Activated CD4-positive, alpha-beta T cell treated with anti-CD3 and anti-CD28 coated beads for 36 hours (primary cell): ENCODE results near the gene GGNBP2. TPM values are rescaled to one million over a fixed set of nuclear protein-coding genes. Genes with fewer than 3 reads are reported as not detected.
"Not testable (repeated sequence)": the region's sequence is repeated elsewhere in the genome, so short reads cannot be mapped to it uniquely, and the experiment has no call there.

Experiments used
- ATAC-seq: fragments of 200-7000 bp; cut with Tn5 transposase; one replicate; pipeline ENCODE4 v1.10.0; 2021; ENCODE audit warnings: mild to moderate bottlenecking, moderate library complexity
- CTCF ChIA-PET: fragments of 350-600 bp; sonication (Branson Sonifier 250); formaldehyde crosslinking; loops from one replicate; lab custom pipeline; 2021; ENCODE audit warnings: antibody characterized with exemption; lab: Charles Lee
- POLR2A ChIA-PET: fragments of 350-600 bp; sonication (Branson Sonifier 250); formaldehyde crosslinking; loops from one replicate; lab custom pipeline; 2021; ENCODE audit warnings: antibody characterized with exemption, inconsistent platforms; lab: Charles Lee
- DNase-seq: peaks from one replicate; pipeline ENCODE4 v3.0.0-alpha.2; 2020
- H3K27ac Mint-ChIP-seq: one replicate; pipeline ENCODE4 v1.8.0; 2021; ENCODE audit warnings: mixed read lengths
- H3K27me3 Mint-ChIP-seq: one replicate; pipeline ENCODE4 v1.8.0; 2021; ENCODE audit warnings: mixed read lengths
- H3K36me3 Mint-ChIP-seq: one replicate; pipeline ENCODE4 v1.8.0; 2021; ENCODE audit warnings: low read depth, mixed read lengths
- H3K4me1 Mint-ChIP-seq: one replicate; pipeline ENCODE4 v1.8.0; 2021; ENCODE audit warnings: mixed read lengths
- H3K4me3 Mint-ChIP-seq: one replicate; pipeline ENCODE4 v1.8.0; 2021; ENCODE audit warnings: mild to moderate bottlenecking, moderate library complexity, mixed read lengths
- H3K9me3 Mint-ChIP-seq: one replicate; pipeline ENCODE4 v1.8.0; 2021; ENCODE audit warnings: low read depth, mixed read lengths
- intact Hi-C, 2 experiments: fragments of 100-400 bp; cut with DNase I in 1 of 2; cut with micrococcal nuclease in 1 of 2; formaldehyde crosslinking; loops; one replicate each; pipeline versions ENCODE4 v1.14.2 to v1.15.1; 2022 to 2024; cut with DNase I, micrococcal nuclease
- total RNA-seq, 2 experiments: library from RNA; stranded (reverse); gene quantifications; one replicate each; pipeline ENCODE4 v1.2.3, GENCODE V29; 2021

Gene GGNBP2
- total RNA-seq, 2 experiments from 2014 or later: 75.2 to 81.4 TPM

DNA sequence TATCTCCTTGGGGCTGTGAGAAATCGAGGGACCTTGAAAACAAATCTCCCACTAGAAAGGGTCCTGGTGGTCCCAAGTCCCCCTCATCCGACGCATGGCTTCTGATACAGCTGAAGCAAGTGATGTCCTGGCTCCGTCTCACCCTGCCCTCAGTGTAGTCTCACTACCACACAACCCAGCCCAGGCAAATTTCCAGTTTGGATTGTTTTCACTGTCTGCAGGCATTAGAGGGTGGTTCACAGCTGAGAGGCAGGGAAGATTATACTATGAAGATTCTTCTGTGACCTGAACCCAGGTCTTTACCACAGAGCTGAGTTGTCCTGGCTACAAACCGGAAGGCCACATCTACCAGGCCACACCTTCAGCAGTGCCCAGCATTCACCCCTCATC, 40.6 kb upstream of the GGNBP2 start:
- ChIA-PET POLR2A (no interaction called here), CTCF (interaction anchor here (0.6 kb wide), 1 partner anchor 11 kb away, joined by 3 read pairs; no protein-coding TSS in a partner anchor)
- intact Hi-C loops: no loop called here
- no peaks in the 10 kb centered on the region for H3K9me3 Mint-ChIP-seq
- no peak overlapping the region for H3K4me3 Mint-ChIP-seq
- H3K4me1 Mint-ChIP-seq: no peaks in the 10 kb centered on the region
- H3K27me3 Mint-ChIP-seq: no peaks in the 10 kb centered on the region
- no peak overlapping the region for H3K27ac Mint-ChIP-seq
- peaks cover 39% of the 10 kb centered on the region for H3K36me3 Mint-ChIP-seq
- DNase-seq (no peak), ATAC-seq (no peak)

DNA sequence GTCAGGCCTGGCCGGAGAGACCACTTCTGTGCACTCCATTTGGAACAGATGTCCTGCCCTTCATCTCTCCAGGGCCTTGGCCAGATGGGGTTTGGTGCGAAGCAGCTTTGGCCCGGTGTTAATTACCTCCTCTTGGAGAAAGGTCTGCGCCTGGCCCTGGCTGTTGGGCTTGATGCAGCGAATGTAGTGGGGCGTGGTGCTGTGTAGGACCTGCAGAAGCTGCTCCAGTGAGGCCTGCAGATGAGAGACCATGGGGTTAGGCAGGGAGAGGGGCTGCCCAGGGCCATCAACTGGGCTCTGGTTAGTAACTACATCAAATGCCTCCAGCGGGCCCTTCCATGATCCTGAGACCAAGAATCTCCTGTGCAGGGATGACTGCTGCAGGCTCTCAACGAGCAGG, 39.5 kb upstream of the GGNBP2 start:
- no peak for ATAC-seq
- H3K27ac Mint-ChIP-seq: no peak overlapping the region
- no peaks in the 10 kb centered on the region for H3K27me3 Mint-ChIP-seq
- no peak for DNase-seq
- peaks cover 47% of the 10 kb centered on the region for H3K36me3 Mint-ChIP-seq
- intact Hi-C loops: no loop called here
- POLR2A ChIA-PET: no interaction called here
- CTCF ChIA-PET: interaction anchor here (1.1 kb wide), 1 partner anchor 13 kb away, joined by 4 read pairs; no protein-coding TSS in a partner anchor
- no peaks in the 10 kb centered on the region for H3K9me3 Mint-ChIP-seq
- no peak overlapping the region for H3K4me3 Mint-ChIP-seq
- H3K4me1 Mint-ChIP-seq: no peaks in the 10 kb centered on the region

DNA sequence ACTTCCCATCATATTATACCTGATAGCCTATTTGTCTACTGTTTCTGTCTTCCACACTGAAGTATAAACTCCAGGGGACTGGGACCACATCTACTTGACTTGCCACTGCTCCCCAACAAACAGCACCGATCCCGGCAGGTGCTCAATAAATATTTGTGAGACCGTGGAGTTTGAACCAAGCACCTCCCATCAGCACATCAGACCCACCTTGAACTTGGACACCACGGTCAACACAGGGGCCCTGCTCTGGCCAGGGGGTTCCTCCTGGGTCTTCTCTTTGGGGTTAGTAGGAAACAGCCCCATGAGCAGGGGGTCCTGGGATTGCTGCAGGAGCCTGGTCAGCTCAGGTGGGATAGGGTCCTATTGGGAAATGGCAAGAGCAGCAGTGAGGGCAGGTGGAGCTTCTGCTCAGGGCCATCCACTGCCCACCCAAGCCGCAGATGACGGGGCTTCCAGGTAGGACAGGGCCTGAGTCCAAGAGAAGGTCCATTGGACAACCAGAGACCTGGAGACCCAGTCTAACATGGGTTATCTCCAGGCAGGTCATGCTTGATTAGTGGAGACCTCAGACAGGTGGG, 38.4 kb upstream of the GGNBP2 start:
- ATAC-seq (no peak), DNase-seq (no peak)
- H3K36me3 Mint-ChIP-seq: peaks cover 54% of the 10 kb centered on the region
- H3K4me3 Mint-ChIP-seq: no peak overlapping the region
- H3K27ac Mint-ChIP-seq: no peak overlapping the region
- H3K9me3 Mint-ChIP-seq: no peaks in the 10 kb centered on the region
- ChIA-PET POLR2A (no interaction called here), CTCF (interaction anchor here (1.1 kb wide), 1 partner anchor 15 kb away, joined by 4 read pairs; no protein-coding TSS in a partner anchor)
- no peaks in the 10 kb centered on the region for H3K4me1 Mint-ChIP-seq
- intact Hi-C loops: no loop called here
- H3K27me3 Mint-ChIP-seq: no peaks in the 10 kb centered on the region

DNA sequence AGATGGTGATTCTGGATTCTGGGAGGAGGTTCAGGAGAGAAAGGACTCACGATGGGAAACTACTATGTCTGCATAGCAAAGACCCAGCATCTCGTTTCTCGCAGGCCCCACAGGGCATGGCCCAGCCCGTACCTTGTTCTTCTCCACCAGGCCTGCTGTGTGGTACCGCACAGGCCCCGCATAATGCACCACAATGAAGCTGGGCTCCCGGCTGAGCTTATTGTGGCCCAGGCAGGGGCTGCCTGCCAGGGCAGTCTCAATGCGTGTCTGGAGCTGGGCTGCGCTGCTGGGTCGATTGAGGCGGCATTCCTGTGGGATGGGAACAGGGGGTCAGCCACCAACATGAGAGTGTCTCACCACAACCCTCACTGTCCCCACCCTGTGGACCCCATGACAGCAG, 37.9 kb upstream of the GGNBP2 start:
- intact Hi-C loops: no loop called here
- CTCF ChIA-PET: no interaction called here
- Mint-ChIP-seq H3K27me3 (no peaks in the 10 kb centered on the region), H3K36me3 (peaks cover 57% of the 10 kb centered on the region), H3K27ac (no peak overlapping the region), H3K4me1 (no peaks in the 10 kb centered on the region), H3K4me3 (no peak overlapping the region), H3K9me3 (no peaks in the 10 kb centered on the region)
- POLR2A ChIA-PET: no interaction called here
- no peak for DNase-seq
- ATAC-seq: no peak

DNA sequence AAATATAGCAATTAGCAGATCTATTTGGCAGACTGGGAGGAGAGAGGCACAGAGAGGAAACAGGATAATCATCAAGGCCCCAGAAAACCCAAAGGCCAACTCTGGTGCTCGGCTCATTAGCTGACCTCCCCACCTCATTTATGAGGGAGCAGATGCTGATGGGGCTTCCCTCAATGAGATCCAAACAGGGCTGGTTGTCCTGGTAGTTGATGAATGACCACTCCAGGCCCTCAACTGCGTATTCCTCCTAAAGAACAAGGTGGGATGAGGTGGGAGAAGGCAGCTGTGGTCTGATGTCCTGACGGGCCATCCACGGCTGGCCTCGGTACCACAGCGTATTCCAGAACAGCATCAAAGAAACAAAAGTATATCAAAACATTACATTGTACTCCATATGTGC, 37.5 kb upstream of the GGNBP2 start:
- intact Hi-C loops: no loop called here
- peaks cover 55% of the 10 kb centered on the region for H3K36me3 Mint-ChIP-seq
- ATAC-seq: no peak
- no peaks in the 10 kb centered on the region for H3K4me1 Mint-ChIP-seq
- H3K27ac Mint-ChIP-seq: no peak overlapping the region
- no peak for DNase-seq
- ChIA-PET CTCF (interaction anchor here (0.6 kb wide), 1 partner anchor 619 kb away, joined by 4 read pairs; no protein-coding TSS in a partner anchor), POLR2A (no interaction called here)
- H3K4me3 Mint-ChIP-seq: no peak overlapping the region
- H3K27me3 Mint-ChIP-seq: no peaks in the 10 kb centered on the region
- H3K9me3 Mint-ChIP-seq: no peaks in the 10 kb centered on the region

DNA sequence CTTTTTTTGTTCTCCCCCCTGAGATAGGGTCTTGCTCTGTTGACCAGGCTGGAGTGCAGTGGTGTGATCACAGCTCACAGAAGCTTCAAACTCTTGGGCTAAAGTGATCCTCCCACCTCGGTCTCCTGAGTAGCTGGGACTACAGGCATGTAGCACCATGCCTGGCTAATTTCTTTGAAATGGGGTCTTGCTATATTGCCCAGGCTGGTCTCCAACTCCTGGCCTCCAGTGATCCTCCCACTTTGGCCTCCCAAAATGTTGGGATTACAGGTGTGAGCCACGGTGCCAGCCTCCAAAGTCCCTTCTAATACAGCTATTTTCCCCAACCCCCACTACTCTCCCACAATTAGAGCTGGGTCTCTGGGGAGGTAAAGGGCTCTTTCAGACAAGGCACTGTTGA, 36.3 kb upstream of the GGNBP2 start:
- CTCF ChIA-PET: interaction anchor here (0.8 kb wide), 1 partner anchor 15 kb away, joined by 3 read pairs; no protein-coding TSS in a partner anchor
- DNase-seq: not testable (repeated sequence)
- peak overlapping the region; percentile 9 for H3K27ac Mint-ChIP-seq

DNA sequence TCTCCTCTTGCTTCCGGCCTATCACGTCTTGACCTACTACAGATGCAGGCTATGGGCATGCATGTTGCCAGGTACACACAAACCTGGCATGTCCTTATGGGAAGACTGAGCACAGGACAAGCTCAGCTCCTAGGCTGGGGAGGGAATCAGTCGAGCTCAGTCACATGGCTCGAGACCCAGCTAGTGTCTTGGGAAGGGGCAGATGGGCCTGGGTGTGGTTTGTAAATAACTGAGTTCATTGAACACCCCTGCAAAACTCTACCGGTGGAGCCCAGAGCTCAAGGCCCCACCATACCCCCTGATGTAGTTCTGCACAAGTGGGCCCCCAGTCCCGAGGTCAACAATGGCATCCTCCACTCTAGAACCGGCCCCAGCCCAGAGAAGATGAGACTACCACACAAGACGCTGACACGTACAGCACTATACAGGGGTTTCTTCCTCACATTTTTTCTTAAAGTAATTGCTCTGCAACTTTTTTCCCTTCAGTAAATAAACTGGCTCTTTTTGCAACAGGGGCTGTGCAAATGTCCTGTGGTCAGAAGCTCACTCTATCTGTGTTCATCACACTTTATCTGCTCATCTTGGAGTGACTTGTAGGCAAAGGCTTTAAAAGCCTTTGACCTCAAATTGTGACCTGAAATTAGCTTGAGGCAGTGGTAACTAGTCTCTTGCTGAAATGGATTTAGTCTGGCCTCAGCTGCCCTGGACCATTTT, 35.3 kb upstream of the GGNBP2 start:
- intact Hi-C loops: no loop called here
- H3K36me3 Mint-ChIP-seq: peaks cover 51% of the 10 kb centered on the region
- H3K4me3 Mint-ChIP-seq: no peak overlapping the region
- no peak overlapping the region for H3K27ac Mint-ChIP-seq
- H3K9me3 Mint-ChIP-seq: no peaks in the 10 kb centered on the region
- H3K27me3 Mint-ChIP-seq: no peaks in the 10 kb centered on the region
- no peaks in the 10 kb centered on the region for H3K4me1 Mint-ChIP-seq
- ChIA-PET CTCF (interaction anchor here (0.7 kb wide), 1 partner anchor 361 kb away, joined by 4 read pairs; no protein-coding TSS in a partner anchor), POLR2A (no interaction called here)
- ATAC-seq (no peak), DNase-seq (no peak)

More for the DNA sequence above, 36.3 kb upstream of the GGNBP2 start:
- POLR2A ChIA-PET, H3K4me1 Mint-ChIP-seq, H3K9me3 Mint-ChIP-seq, ATAC-seq, H3K27me3 Mint-ChIP-seq, intact Hi-C loops, H3K4me3 Mint-ChIP-seq: not testable (repeated sequence)
- H3K36me3 Mint-ChIP-seq: peaks cover 57% of the 10 kb centered on the region

DNA sequence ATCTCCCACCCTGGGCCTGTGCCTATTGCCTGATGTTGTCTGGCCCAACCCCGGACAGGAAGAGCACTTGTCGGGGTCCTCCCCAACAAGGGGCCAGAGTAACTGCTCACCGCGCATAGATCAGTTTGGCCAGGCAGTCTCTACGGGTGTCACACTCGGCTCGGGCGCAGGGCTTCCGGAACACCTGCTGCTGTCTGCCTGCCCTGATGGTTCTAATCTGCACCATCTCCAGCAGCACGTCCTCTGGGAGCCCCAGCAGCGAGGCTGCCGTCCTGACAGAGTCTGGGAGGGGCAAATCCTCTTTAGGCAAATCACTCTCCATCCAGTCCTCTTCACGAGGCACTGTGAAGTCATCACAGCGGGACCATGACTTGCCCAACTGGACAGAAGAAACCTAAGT, 34.1 kb upstream of the GGNBP2 start:
- Mint-ChIP-seq H3K36me3 (peaks cover 53% of the 10 kb centered on the region), H3K4me3 (no peak overlapping the region), H3K27me3 (no peaks in the 10 kb centered on the region), H3K4me1 (no peaks in the 10 kb centered on the region), H3K27ac (peak overlapping the region; percentile 6), H3K9me3 (no peaks in the 10 kb centered on the region)
- DNase-seq: no peak
- intact Hi-C loops: no loop called here
- CTCF ChIA-PET: no interaction called here
- POLR2A ChIA-PET: no interaction called here
- no peak for ATAC-seq

DNA sequence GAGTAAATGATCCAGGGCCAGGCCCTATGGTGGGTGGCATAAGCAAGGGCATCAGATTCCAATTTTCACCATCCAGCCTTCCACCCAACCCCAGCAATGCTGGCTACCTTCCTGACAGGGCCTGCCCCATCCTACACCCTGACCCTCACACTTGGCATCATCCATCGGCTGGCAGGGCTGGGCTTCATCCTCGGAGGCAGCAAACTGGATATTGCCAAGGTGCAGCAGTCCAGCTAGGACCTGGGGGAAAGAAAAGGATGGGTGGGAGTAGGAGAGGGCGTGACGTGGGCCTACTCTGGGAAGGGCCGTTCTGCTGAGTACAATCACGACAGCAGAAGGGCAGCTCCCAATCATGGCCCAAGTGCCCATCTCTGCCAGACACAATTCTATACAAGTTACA, 33.5 kb upstream of the GGNBP2 start:
- ChIA-PET CTCF (interaction anchor here (0.6 kb wide), 2 partner anchors 21 to 28 kb away, joined by 3 read pairs; no protein-coding TSS in a partner anchor), POLR2A (no interaction called here)
- Mint-ChIP-seq H3K9me3 (no peaks in the 10 kb centered on the region), H3K4me1 (no peaks in the 10 kb centered on the region), H3K4me3 (no peak overlapping the region), H3K36me3 (peaks cover 49% of the 10 kb centered on the region), H3K27ac (no peak overlapping the region), H3K27me3 (no peaks in the 10 kb centered on the region)
- ATAC-seq (no peak), DNase-seq (no peak)
- intact Hi-C loops: no loop called here

DNA sequence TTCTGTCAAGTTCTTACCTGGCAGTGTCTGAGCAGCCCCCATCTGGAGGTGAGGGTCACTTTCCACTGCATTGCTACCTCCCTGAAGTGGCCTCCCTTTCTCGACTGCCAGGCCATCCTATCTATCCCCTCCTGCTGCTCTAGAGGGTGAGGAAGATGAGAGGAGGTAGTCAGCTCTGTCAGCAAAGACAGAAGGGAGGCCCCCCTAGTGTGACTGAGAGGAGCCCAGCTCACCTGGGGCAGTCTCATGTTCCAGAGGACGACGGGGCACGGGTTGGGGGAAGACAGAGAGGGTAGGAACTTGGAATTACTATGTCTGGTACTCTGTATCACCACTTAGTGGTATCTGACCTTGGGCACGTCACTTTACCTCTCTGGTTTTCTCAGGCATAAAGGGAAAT, 32.1 kb upstream of the GGNBP2 start:
- H3K36me3 Mint-ChIP-seq: peaks cover 45% of the 10 kb centered on the region
- DNase-seq (no peak), ATAC-seq (no peak)
- no peaks in the 10 kb centered on the region for H3K4me1 Mint-ChIP-seq
- no peak overlapping the region for H3K4me3 Mint-ChIP-seq
- intact Hi-C loops: no loop called here
- H3K27ac Mint-ChIP-seq: no peak overlapping the region
- no peaks in the 10 kb centered on the region for H3K27me3 Mint-ChIP-seq
- H3K9me3 Mint-ChIP-seq: no peaks in the 10 kb centered on the region
- ChIA-PET POLR2A (no interaction called here), CTCF (no interaction called here)

DNA sequence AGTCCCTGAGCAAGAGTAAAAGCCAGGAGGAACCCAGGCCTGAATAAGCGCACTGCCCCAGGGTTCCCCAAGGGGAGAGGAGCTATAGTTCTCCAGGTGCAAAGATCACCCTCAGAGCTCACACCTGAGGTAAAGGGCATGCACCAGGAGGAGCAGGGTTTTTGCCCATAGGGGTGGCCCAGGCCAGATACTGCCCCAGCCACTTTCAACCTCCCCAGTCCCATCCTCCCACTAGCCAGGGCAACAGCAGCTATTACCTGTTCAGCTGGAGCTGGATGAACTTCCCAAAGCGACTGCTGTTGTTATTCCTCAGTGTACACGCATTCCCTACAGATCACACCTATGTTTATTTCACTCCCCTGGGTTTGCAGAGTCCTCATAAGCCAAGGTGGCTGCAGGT, 29.9 kb upstream of the GGNBP2 start:
- Mint-ChIP-seq H3K9me3 (no peaks in the 10 kb centered on the region), H3K27me3 (no peaks in the 10 kb centered on the region), H3K4me1 (no peaks in the 10 kb centered on the region), H3K36me3 (peaks cover 52% of the 10 kb centered on the region), H3K27ac (no peak overlapping the region), H3K4me3 (no peak overlapping the region)
- POLR2A ChIA-PET: no interaction called here
- intact Hi-C loops: no loop called here
- DNase-seq: no peak
- CTCF ChIA-PET: interaction anchor here (0.6 to 1.2 kb wide), 2 partner anchors 22 to 32 kb away, joined by 3 read pairs; no protein-coding TSS in a partner anchor
- ATAC-seq: no peak

DNA sequence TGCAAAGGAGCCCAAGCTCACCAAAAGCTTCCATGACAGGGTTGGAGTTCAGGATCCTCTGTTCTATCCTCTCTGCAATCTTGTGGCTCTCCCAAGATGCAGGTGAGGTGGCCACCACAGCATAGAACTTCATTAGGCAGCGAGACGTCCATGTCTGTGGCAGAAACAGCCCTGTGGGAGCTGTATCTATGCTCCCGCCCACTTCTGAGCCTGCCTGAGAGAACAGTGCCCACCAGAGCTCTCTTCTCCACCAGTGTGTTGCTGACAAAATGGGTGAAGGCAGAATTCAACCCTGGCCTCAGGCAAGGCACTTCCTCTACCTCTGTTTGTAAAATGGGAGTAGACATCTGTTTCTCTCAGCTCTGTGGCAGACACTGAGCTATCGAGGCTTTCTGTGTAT, 28.9 kb upstream of the GGNBP2 start:
- POLR2A ChIA-PET: no interaction called here
- Mint-ChIP-seq H3K4me3 (no peak overlapping the region), H3K36me3 (peaks cover 50% of the 10 kb centered on the region), H3K4me1 (no peaks in the 10 kb centered on the region), H3K27ac (no peak overlapping the region), H3K27me3 (no peaks in the 10 kb centered on the region), H3K9me3 (no peaks in the 10 kb centered on the region)
- CTCF ChIA-PET: no interaction called here
- intact Hi-C loops: no loop called here
- DNase-seq: no peak
- ATAC-seq: no peak
